Activated gamma-delta T cell treated with anti-CD3 and anti-CD28 coated beads, Interleukin-2, amount 50 U/mL, for 16 hours (primary cell): ENCODE measurements around the gene ZBTB24.

Experiments used
- DNase-seq: peaks from one replicate; pipeline ENCODE4 v3.0.0-alpha.2; 2020; ENCODE audit warnings: low read depth

The ZBTB24 gene

GRCh38 chr6:109420751-109421150 is 62.3 kb downstream of the ZBTB24 start:
- no peak for DNase-seq

DNA sequence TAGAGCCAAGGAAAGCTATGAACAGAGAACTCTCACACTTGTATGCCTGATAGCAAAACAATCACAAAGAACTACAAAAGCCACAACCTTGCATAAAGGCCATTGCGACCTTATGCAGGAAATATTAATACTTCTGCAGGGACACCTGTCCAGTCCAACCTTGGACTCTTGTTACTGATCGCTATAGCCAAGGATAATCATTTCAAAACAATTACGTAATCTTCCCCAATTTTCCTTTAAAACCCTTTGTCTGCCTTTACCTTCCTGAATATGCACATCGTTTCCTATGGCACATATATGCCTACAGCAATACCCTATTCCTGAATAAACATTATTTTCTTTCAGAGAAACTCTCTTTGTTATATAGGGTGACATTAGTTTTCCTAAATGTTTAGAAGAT is 65.4 kb downstream of the ZBTB24 start:
- no peak for DNase-seq
